K562 (cell line): ENCODE measurements around the gene CERS1. TPM values are rescaled to one million over a fixed set of nuclear protein-coding genes. Genes with fewer than 3 reads are reported as not detected.

Experiments used
- HMG20B ChIP-seq: fragments of 250-450 bp; sonication (Bioruptor Pico); IDR thresholded peaks from 2 replicates; pipeline ENCODE4 v1.5.0; 2021; ENCODE audit warnings: mild to moderate bottlenecking
- KHSRP ChIP-seq: fragments of 450-650 bp; IDR thresholded peaks from 2 replicates; pipeline ENCODE4 v1.6.1; 2017
- KLF13 ChIP-seq: fragments of 450-650 bp; IDR thresholded peaks from 2 replicates; pipeline ENCODE4 v1.6.1; 2016; ENCODE audit warnings: missing genetic modification characterization, low read depth, mild to moderate bottlenecking, missing compliant biosample characterization, moderate library complexity, borderline replicate concordance
- KLF6 ChIP-seq: fragments of 250-450 bp; sonication (Bioruptor Pico); IDR thresholded peaks from 2 replicates; pipeline ENCODE4 v1.4.0; 2020; ENCODE audit warnings: mild to moderate bottlenecking, moderate library complexity, borderline replicate concordance
- PHB2 ChIP-seq: fragments of 450-650 bp; IDR thresholded peaks from 2 replicates; pipeline ENCODE4 v1.6.1; 2017; ENCODE audit warnings: low read depth
- PYGO2 ChIP-seq: fragments of 450-650 bp; IDR thresholded peaks from 2 replicates; pipeline ENCODE4 v1.6.1; 2016; ENCODE audit warnings: mild to moderate bottlenecking, missing genetic modification characterization, moderate library complexity, missing compliant biosample characterization
- RBBP5 ChIP-seq: fragments of 200-600 bp; sonication (generic); IDR thresholded peaks from 2 replicates; pipeline ENCODE4 v1.6.1; 2012; ENCODE audit warnings: borderline replicate concordance, mild to moderate bottlenecking, low read length, control low read depth, inconsistent platforms; ENCODE audit not compliant: insufficient read depth, poor library complexity, severe bottlenecking
- RFX5 ChIP-seq: IDR thresholded peaks from 2 replicates; pipeline ENCODE4 v1.6.1; 2011; ENCODE audit warnings: low read depth, mild to moderate bottlenecking, improper control_type of control experiment, low read length
- SIRT6 ChIP-seq: IDR thresholded peaks from one replicate; pipeline ENCODE4 v1.6.1; 2012; ENCODE audit warnings: low read depth, mild to moderate bottlenecking, control low read depth, inconsistent platforms, low read length, moderate library complexity
- TEAD4 ChIP-seq, 2 experiments: sonication (generic) in 1 of 2; formaldehyde crosslinking in 1 of 2; IDR thresholded peaks; 2 replicates each; pipeline versions ENCODE4 v1.6.1 to v1.8.0; 2012 to 2022; ENCODE audit warnings: borderline replicate concordance in 1 of 2, inconsistent platforms in 1 of 2, low read length in 1 of 2, mild to moderate bottlenecking in 1 of 2, missing genetic modification reagents in 1 of 2
- YY1 ChIP-seq, 3 experiments: IDR thresholded peaks; 2 replicates each; pipeline ENCODE4 v1.6.1; 2011; ENCODE audit warnings: low read length in 2 of 3, mild to moderate bottlenecking in 2 of 3, moderate library complexity in 2 of 3, borderline replicate concordance in 1 of 3, control low read depth in 1 of 3, low read depth in 1 of 3; ENCODE audit not compliant: insufficient read depth in 3 of 3, insufficient replicate concordance in 2 of 3, control insufficient read depth in 1 of 3, insufficient read length in 1 of 3; ENCODE audit errors: extremely low read depth in 1 of 3
- polyA plus RNA-seq, 8 experiments: library from polyadenylated mRNA; depleted of rRNA in 4 of 8; stranded (reverse) in 5 of 8; unstranded in 3 of 8; fragments of >200 nt; fragmentation: Nextera tagmentation in 2 of 8; fragmentation: Illumina TruSeq in 1 of 8; extraction: Ambion mirVana in 2 of 8; extraction: Trizol in 1 of 8; gene quantifications; 2 replicates each; pipeline versions ENCODE4 v1.2.1 to v1.2.3, GENCODE V29; 2011 to 2014; ENCODE audit warnings: inconsistent platforms in 1 of 8, missing spikeins in 1 of 8
- total RNA-seq, 7 experiments: library from RNA; depleted of rRNA in 6 of 7; stranded (reverse); fragments of >200 nt in 6 of 7; fragmentation: Illumina TruSeq in 2 of 7; extraction: Trizol in 2 of 7; gene quantifications; 2 replicates each; pipeline versions ENCODE4 v1.2.1 to v1.2.3, GENCODE V29; 2011 to 2021; ENCODE audit warnings: low replicate concordance in 1 of 7
- TF ChIP-seq, protein P1 (sequence below): sonication (generic); formaldehyde crosslinking; IDR thresholded peaks from 2 replicates; pipeline ENCODE4 v1.8.0; 2022; ENCODE audit warnings: mild to moderate bottlenecking, missing genetic modification reagents, borderline replicate concordance
- TF ChIP-seq, protein P2 (sequence below), 2 experiments: fragments of 450-650 bp in 1 of 2; sonication (generic) in 1 of 2; formaldehyde crosslinking in 1 of 2; IDR thresholded peaks in 1 of 2; conservative IDR thresholded peaks in 1 of 2; 2 replicates each; pipeline versions ENCODE4 v1.6.1 to v1.8.1; 2016 to 2023; ENCODE audit warnings: mild to moderate bottlenecking in 2 of 2, moderate library complexity in 2 of 2, inconsistent platforms in 1 of 2, missing genetic modification reagents in 1 of 2
- TF ChIP-seq, protein P3 (sequence below), 2 experiments: fragments of 450-650 bp; conservative IDR thresholded peaks; 2 replicates each; pipeline ENCODE4 v1.6.1; 2017; ENCODE audit warnings: mild to moderate bottlenecking in 2 of 2, moderate library complexity in 2 of 2
- TF ChIP-seq, protein P4 (sequence below): fragments of 250-450 bp; sonication (Bioruptor Pico); IDR thresholded peaks from 2 replicates; pipeline ENCODE4 v1.4.0; 2020; ENCODE audit warnings: mild to moderate bottlenecking, moderate library complexity

Gene CERS1
- total and polyA plus RNA-seq, 9 of the 15 experiments (the other 6 are each of a cell fraction or from before 2014, with no cell fraction given) = 0.33 to 1.5 (median 0.86) TPM; not detected in 2

DNA sequence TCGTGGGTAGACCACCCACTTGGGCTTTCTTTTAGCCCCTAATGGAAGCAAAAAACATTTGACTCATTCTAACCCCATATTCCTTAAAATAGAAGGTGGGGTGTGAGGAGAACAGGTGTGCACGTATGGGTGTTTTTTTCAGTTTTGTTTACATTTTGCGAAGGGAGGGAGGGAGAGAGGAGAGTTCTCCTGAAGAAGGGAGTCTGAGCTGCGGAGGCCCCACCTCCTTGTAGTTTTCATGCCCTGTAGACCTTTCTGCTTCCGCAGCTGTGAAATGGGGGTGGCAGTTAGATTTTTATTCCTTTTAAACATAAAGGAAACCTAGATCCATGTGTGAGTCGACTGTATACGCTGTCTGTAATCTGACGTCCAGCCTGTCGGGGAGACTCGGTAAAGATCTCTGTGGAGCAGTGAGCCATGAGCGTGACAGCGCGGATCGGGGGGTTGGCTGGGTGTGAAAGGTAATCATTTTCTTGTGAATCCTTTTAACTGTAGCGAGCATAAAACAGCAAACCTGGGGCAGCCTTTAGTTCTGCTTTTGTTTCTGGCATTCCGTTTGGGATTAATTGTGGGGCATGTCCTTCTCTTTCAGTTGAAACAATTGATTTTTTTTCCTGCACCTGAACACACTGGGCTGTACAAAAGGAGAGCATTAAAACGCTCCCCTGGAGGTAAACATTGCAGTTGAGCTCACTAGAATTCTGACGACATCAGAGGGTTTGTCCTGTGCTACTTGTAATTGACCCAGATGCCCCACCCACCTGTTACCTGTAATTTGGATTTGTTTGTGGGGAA is 61.9 kb downstream of the CERS1 start (continued):
- TF ChIP-seq, protein P1, sequence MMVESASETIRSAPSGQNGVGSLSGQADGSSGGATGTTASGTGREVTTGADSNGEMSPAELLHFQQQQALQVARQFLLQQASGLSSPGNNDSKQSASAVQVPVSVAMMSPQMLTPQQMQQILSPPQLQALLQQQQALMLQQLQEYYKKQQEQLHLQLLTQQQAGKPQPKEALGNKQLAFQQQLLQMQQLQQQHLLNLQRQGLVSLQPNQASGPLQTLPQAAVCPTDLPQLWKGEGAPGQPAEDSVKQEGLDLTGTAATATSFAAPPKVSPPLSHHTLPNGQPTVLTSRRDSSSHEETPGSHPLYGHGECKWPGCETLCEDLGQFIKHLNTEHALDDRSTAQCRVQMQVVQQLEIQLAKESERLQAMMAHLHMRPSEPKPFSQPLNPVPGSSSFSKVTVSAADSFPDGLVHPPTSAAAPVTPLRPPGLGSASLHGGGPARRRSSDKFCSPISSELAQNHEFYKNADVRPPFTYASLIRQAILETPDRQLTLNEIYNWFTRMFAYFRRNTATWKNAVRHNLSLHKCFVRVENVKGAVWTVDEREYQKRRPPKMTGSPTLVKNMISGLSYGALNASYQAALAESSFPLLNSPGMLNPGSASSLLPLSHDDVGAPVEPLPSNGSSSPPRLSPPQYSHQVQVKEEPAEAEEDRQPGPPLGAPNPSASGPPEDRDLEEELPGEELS (CRISPR knock-in tag) = peak; percentile 46; the same call in 1 of the 2 replicates
- TF ChIP-seq KLF13 (tag) (no peak), RBBP5 (peak; percentile 37), TEAD4 (IDR thresholded peaks at IDR 0.05; ENCODE audit: low read length) (no peak), TEAD4 (CRISPR knock-in tag; IDR thresholded peaks at IDR 0.05; ENCODE audit: borderline replicate concordance) (no peak), HMG20B (CRISPR knock-in tag) (no peak), KLF6 (CRISPR knock-in tag) (no peak), SIRT6 (no peak), YY1 (IDR thresholded peaks at IDR 0.05; ENCODE audit: borderline replicate concordance in 1 of 3, control insufficient read depth in 1 of 3, extremely low read depth in 1 of 3, insufficient read depth in 3 of 3, insufficient read length in 1 of 3, insufficient replicate concordance in 2 of 3, low read depth in 1 of 3, low read length in 2 of 3) (no peak), KHSRP (no peak), PYGO2 (tag) (no peak), RFX5 (no peak), PHB2 (no peak)
- TF ChIP-seq, protein P2, sequence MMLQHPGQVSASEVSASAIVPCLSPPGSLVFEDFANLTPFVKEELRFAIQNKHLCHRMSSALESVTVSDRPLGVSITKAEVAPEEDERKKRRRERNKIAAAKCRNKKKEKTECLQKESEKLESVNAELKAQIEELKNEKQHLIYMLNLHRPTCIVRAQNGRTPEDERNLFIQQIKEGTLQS (IDR thresholded peaks at IDR 0.05) = no peak
- TF ChIP-seq, protein P2 (CRISPR knock-in tag; conservative IDR thresholded peaks at IDR 0.05) = no peak
- TF ChIP-seq, protein P3, sequence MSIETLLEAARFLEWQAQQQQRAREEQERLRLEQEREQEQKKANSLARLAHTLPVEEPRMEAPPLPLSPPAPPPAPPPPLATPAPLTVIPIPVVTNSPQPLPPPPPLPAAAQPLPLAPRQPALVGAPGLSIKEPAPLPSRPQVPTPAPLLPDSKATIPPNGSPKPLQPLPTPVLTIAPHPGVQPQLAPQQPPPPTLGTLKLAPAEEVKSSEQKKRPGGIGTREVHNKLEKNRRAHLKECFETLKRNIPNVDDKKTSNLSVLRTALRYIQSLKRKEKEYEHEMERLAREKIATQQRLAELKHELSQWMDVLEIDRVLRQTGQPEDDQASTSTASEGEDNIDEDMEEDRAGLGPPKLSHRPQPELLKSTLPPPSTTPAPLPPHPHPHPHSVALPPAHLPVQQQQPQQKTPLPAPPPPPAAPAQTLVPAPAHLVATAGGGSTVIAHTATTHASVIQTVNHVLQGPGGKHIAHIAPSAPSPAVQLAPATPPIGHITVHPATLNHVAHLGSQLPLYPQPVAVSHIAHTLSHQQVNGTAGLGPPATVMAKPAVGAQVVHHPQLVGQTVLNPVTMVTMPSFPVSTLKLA (conservative IDR thresholded peaks at IDR 0.05) = peak in 1 of 2 experiments; percentile 32; a peak in 2 of 4 replicates
- TF ChIP-seq, protein P4, sequence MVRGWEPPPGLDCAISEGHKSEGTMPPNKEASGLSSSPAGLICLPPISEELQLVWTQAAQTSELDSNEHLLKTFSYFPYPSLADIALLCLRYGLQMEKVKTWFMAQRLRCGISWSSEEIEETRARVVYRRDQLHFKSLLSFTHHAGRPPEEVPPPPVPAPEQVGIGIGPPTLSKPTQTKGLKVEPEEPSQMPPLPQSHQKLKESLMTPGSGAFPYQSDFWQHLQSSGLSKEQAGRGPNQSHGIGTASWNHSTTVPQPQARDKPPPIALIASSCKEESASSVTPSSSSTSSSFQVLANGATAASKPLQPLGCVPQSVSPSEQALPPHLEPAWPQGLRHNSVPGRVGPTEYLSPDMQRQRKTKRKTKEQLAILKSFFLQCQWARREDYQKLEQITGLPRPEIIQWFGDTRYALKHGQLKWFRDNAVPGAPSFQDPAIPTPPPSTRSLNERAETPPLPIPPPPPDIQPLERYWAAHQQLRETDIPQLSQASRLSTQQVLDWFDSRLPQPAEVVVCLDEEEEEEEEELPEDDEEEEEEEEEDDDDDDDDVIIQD (CRISPR knock-in tag) = no peak
